ENCODE data around the gene TARM1.
A peak's percentile ranks its signal among the peaks of the same experiment; 100 is the strongest.
"Not testable (repeated sequence)": the region's sequence is repeated elsewhere in the genome, so short reads cannot be mapped to it uniquely, and the experiment has no call there.

Gene TARM1

DNA sequence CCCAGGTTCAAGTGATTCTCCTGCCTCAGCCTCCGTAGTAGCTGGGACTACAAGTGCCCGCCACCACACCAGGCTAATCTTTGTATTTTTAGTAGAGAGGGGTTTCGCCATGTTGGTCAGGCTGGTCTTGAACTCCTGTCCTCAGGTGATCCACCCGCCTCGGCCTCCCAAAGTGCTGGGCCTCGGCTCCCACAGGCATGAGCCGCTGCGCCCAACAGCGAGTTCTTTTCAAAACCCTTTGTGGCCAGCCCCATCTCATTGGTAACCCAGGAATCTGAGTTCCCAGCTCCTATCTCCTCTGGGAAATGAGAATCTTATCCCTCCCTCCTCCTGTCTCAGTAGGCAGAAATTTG lies 18.7 kb upstream of the TARM1 start:
- DNase-seq (ENCODE audit: low read depth in 2 of 2), result not testable (repeated sequence)

DNA sequence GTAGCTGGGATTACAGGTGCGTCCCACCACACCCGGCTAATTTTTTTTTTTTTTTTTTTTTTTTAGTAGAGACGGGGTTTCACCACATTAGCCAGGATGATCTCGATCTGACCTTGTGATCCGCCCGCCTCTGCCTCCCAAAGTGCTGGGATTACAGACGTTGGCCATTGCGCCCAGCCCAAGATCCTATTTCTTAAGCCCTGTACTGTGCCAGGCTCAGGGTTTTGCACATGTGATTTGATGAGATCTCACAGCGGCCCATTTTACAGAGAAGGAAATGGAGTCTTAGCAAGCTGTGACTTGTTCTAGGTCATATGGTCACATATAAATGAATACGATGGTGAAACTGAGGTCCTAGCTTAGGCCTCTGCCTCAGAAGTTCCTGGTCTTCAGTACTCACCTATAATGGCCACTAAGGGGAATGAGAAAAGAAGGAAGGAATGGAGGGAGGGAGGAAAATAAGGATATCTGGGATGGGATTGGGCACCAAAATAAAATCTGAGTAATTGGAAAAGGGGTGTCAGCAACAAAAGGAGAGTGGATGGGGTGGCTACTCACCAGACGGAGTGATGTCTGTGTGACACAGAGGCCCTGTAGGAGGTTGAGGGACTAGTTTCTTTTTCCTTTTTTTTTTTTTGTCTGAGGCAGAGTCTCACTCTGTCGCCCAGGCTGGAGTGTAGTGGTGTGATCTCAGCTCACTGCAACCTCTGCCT lies 18.2 kb upstream of the TARM1 start:
- DNase-seq (ENCODE audit: low read depth in 2 of 2), result no peak

DNA sequence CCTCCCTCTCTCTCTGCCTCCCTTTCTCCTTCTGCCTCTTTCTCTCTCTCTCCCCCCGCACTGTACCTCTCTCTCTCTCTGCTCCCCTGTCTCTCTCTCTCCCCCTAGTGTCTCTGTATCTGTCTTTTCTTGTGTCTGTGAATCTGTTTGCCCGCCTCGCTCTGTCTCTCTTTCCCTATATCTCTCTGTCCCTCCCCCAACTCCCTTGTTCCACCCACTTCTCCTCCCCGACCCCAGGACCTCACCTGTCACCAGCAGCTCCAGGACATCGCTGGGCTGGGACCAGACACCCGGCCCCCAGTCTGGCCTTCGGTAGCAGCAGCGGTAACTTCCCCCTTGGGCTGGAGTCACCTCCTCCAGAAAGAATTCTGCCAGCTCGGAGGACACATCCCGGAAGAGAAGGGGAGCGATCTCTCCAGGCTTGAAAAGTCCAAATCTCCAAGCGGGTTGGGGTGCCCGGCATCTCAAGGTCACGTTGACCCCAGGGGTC lies 15.5 kb upstream of the TARM1 start:
- DNase-seq (ENCODE audit: low read depth in 2 of 2), result no peak

DNA sequence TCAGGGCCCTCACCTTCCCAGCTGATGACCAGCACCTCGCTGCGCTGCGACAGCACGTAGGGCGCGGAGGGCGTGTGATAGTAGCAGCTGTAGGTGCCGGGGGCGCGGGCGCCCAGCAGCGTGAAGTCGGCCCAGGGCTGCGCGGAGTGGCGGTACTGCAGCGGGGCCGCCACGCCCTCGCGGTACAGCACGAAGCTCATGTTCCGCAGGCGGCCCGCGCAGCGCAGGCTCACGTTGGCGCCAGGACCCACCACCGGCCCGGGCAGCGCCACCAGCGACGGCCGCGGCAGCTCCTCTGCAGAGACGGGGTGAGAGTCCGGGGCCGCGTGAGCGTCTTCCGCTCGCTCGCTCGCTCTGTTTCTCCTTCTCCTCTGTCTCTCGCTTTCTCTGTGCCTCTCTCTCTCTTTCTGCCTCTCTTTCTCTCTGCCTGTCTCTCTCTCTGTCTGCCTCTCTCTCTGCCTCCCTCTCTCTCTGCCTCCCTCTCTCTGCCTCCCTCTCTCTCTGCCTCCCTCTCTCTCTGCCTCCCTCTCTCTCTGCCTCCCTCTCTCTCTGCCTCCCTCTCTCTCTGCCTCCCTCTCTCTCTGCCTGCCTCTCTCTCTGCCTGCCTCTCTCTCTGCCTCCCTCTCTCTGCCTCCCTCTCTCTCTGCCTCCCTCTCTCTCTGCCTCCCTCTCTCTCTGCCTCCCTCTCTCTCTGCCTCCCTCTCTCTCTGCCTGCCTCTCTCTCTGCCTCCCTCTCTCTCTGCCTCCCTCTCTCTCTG lies 14.9 kb upstream of the TARM1 start:
- DNase-seq (ENCODE audit: low read depth in 2 of 2), result peak in 1 of 2 donors; percentile 25

DNA sequence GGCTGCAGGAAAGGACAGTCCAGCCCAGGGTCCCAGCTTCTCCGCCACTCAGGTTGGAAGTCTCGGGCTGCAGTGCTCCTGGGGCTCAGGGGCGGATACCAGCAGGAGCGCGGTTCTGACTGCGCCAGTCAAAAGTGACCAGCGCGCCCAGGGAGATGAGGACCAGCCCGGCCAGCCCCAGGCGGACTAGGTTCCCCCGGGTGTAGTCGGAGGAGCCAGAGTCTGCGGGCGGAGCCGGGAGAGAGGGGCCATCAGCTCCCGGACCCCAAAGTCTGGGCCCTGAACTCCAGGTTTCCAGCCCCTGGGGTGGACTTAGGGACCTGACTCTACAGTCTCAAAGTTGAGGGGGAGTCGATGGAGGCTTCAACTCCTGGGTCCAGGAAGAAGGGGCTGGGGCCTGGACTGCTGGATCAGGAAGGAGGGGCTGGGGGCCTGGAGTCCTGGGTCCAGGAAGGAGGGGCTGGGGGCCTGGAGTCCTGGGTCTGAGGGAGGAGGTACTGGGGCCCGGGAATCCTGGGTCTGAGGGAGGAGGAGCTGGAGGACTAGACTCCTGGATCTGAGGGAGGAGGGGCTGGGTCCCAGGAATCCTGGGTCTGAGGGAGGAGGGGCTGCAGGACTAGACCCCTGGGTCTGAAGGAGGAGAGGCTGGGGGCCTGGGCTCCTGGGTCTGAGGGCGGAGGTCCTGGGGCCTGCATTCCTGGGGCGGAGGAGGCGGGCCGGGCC lies 14.1 kb upstream of the TARM1 start:
- DNase-seq (ENCODE audit: low read depth in 2 of 2), result no peak

DNA sequence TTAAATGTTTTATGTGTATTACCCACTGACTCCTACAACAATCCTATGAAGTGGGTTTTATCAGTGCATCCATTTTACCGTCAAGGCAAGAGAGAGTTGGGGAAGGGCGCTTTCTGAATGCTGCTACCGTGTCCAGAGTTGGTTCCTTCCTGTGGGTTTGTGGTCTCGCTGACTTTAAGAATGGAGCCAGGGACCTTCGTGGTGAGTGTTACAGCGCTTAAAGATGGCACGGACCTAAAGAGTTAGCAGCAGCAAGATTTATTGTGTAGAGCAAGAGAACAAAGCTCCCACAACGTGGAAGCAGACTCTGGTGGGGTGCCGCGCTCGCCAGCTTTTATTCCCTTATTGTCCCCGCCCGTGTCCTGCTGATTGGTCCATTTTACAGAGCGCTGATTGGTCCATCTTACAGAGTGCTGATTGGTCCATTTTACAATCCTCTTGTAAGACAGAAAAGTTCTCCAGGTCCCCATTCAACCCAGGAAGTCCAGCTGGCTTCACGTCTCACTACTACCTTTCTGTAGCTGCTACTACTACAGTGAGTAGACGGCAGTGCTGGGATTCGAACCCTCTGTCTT lies 13.3 kb upstream of the TARM1 start:
- no peak for DNase-seq (ENCODE audit: low read depth in 2 of 2)

DNA sequence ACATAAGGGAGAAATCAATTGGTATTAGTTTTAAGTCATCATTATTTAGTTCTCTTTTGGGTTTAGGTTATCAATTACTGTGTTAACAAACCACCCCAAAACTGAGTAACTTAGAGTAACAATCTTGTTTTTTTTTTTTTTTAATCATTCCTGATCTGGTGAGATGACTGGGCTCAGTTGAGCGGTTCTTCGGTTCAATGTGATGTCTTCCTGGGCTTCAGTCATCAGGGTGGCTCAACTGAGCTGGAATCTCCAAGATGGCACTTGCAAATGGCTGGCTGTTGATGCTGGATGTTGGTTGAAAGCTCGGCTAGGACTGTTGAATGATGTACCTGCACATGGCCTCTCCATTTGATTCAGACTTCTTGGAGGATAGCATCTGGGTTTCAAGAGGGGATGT lies 3.2 kb upstream of the TARM1 start:
- no peak for DNase-seq (ENCODE audit: low read depth in 2 of 2)

DNA sequence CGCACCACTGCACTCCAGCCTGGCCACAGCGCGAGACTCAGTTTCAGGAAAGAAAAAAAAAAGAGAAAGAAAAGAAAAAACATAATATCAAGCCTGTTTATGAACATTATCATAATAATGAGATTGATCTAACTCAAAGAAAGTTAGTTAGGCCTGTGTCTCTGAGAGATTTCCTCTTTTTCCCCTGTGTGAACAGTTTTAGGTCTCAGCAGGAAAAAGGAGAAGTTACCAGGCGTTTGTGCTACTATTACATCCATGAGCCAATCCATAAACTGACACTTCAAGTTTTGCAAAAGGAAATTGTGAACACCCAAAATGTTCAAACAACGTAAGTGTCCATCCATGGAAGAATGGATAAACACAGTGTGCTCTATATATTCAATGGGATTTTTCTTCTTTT lies 3.8 kb downstream of the TARM1 start:
- no peak for DNase-seq (ENCODE audit: low read depth in 2 of 2)

DNA sequence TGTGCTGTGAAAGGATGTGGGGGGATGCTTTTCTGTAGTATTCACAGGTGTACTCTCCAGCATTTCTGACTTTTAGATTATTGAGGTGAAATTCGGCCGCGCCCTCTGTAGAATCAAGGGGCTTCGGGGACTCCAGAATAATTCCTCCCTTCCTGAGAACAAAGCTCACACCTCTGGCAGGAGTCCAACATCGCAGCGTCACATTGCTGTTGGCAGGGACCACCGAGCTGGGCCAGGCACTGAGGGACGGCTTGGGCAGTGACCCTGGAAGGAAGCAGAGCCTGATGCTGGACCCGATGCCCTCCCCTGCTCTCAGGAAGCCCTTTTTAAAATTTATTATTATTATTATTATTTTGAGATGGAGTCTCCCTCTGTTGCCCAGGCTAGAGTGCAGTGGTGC lies 6.3 kb downstream of the TARM1 start:
- no peak for DNase-seq (ENCODE audit: low read depth in 2 of 2)

DNA sequence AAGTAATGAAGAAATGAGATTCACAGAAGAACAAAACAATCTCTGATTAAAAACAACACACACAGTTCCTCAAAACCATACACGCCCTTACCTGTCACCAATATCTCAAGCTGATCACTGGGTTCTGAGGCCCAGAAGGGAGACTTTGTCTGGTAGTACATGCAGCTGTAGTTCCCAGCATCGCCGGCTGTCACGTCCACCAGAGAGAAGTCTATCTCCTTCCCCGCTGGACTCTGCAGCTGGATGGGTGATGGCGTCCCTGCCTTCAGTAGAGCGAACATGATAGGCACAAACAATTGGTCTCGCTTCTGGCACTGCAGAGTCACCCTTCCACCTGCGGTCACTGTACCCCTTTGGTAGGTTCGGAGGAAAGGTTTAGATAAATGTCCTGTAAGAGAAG lies 7.3 kb downstream of the TARM1 start:
- DNase-seq (ENCODE audit: low read depth in 2 of 2), result no peak

DNA sequence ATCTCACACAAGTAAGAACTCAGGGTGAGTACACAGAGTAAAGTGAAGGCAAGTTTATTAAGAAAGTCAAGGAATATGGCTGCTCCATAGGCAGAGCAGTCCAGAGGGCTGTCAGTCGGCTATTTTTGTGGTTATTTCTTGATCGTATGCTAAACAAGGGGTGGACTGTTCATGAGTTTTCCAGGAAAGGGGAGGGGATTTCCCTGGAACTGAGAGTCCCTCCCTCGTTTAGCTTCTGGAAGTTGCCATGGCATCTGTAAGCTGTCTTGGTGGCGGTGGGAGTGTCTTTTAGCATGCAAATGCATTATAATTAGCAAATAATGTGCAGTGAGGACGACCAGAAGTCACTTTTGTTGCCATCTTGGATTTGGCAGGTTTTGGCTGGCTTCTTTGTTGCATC lies 11.7 kb downstream of the TARM1 start:
- DNase-seq (ENCODE audit: low read depth in 2 of 2), result no peak

DNA sequence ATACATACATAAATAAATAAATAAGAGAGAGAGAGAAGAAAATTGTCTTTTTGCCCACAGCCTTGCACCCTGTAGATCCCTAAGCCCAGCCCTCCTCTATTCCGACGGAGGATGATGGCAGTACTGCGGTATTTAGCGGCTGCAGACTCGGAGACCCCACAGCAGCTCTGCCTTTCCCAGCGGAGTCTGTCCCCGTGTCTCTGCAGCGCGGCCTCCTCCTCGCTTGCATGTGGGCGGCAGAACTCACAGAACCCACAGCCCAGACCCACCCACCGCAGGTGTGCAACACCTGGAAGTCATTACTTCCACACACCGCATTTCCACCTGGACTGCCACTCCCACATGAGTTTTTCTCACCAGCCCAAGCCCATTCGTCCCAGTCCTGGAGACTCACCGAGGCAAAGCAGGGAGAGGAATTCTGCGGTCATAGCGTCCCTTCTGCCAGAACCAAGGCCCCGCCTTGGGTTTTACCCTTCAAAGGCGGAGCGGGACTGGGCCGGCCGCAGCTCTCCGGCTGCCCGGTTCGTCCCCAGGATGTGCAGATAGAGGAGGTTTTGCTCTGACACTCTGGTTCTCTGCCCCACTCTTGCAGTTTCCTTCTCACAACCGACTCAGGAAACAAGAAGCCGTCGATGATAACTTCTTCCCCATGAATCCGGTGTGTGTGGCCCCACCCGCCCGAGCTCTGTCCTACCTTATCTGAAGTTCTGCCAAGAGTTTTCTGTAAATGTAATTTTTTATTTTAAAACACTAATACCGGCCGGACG lies 17.6 kb downstream of the TARM1 start, which contains the start of gene VSTM1:
Gene VSTM1, minus strand, starts transcription at position 548 of the 767 bp plus-strand sequence. Its CDS starts 120 bp downstream, at position 428.
- no peak for DNase-seq (ENCODE audit: low read depth in 2 of 2)

DNA sequence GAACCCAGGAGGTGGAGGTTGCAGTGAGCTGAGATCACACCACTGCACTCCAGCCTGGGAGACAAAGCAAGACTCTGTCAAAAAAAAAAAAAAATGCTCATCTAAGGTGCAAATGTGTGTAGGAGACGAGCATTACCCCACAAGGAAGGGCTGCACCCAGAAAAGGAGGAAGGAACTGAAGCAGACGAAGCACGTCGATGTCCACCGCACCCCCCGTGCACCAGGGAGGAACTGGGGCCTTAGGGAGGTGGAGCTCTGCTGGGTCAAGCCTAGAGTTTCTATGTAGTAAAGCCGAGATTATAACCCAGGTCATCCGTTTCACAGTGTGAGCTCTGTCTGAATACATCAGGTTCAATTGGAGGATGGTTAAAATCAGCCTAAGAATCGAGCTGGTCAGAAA lies 18.5 kb downstream of the TARM1 start:
- no peak for DNase-seq (ENCODE audit: low read depth in 2 of 2)

DNA sequence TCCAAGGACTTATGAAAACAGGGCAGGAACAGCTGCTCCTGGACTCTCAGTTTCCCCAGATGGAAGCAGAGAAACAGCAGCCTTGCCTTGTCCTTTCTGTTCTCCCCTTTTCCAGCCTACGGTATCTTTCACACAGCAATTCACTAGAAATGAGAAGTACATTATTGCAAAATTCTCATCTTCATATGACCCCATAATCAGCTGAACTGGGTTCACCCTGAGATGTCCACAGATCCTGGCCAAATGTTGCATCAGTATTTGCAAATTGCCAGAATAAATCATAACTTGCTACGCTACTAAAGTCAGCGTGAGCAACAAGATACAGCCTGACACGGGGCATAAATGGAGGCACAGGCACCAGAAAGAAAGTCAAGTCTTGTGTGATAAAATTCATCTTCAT lies 33.5 kb downstream of the TARM1 start:
- DNase-seq (ENCODE audit: low read depth in 2 of 2), result no peak

DNA sequence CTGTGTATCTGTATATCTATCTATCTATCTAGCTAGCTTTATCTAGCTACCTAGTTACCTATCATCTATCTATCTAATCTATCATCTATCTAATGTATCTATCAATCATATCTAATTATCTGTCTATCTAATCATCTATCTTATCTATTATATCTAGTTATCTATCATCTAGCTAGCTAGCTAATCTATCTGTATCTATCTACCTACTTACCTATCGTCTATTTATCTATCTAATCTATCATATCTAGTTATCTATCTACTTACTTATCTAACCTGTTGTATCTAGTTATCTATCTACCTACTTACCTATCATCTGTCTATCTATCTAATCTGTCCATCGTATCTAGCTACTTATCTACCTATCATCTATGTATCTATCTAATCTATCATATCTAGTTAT lies 35.4 kb downstream of the TARM1 start:
- no peak for DNase-seq (ENCODE audit: low read depth in 2 of 2)

DNA sequence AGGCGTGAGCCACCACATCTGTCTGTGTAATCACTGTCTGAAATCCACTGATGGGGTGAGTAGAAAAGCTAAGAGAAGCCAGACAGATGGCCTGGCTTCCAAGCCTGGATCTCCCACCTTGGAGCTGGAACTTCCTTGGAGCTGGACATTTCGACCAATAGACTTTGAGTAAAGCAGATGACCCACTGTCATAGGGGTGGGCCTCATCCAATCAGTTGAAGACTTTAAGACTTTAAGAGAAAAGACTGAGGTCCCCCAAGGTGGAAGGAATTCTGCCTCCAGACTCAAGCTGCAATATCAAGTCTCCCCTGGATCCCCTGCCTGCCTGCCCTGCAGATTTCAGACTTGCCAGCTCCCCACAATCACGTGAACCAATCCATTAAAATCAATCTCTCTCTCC lies 38.2 kb downstream of the TARM1 start:
- no peak for DNase-seq (ENCODE audit: low read depth in 2 of 2)

DNA sequence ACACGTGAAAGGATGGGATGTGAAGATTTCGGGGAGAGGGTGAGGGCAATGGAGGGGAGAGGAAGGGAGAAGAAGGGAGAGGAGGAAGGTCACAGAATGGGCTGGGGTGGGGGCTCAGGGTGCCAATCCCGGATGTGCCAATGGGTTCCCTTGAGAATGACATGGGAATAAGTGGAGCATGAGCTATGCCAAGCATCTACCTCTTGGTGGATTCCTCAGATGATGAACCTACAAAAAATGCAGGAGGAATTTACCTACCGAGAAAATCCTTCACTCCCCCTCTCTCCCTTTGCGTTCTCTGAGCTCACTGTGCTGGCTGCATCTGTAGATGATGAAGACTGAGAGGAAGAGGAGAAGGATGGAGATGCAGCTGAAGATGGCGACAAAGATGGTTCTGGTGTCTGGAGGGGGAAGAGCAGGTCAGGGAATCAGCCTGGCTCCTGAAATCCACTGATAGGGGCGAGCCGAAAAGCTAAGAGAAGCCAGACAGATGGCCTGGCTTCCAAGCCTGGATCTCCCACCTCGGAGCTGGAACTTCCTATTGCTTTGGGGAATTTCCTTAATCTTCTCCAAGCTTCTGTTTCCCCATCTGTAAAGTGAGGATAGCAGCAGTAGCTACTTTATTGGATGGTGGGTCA lies 39.1 kb downstream of the TARM1 start:
- DNase-seq (ENCODE audit: low read depth in 2 of 2), result no peak

DNA sequence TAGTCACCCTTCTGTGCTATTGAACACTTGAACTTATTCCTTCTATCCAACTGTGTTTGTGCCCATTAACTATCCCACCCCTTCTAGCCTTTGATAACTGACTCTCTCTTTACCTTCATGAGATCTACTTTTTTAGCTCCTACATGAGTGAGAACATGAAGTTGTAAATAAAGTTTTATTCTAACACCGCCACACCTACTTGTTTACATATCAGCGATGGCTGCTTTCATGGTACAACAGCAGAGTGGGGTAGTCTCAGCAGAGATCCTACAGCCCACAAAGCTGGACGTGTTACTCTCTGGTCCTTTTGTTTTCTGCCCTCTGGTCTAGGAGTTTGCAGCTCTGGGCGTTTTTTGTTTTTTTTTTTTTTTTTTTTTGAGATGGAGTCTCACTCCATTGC lies 41.2 kb downstream of the TARM1 start:
- DNase-seq (ENCODE audit: low read depth in 2 of 2), result no peak

DNA sequence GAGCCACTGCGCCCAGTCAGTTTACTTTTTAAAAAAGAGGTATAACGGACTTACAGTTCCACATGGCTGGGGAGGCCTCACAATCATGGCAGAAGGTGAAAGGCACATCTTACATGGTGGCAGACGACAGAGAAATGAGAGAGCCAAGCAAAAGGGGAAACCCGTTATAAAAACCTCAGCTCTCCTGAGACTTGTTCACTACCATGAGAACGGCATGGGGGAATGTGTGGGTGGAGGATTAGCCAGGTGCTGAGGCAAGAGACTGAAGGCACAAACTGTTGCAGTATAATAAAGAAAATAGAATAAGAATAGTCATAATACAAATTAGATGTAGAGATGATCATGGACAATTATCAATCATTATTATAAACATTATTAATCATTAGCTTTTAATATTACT lies 44.6 kb downstream of the TARM1 start:
- DNase-seq (ENCODE audit: low read depth in 2 of 2), result not testable (repeated sequence)

DNA sequence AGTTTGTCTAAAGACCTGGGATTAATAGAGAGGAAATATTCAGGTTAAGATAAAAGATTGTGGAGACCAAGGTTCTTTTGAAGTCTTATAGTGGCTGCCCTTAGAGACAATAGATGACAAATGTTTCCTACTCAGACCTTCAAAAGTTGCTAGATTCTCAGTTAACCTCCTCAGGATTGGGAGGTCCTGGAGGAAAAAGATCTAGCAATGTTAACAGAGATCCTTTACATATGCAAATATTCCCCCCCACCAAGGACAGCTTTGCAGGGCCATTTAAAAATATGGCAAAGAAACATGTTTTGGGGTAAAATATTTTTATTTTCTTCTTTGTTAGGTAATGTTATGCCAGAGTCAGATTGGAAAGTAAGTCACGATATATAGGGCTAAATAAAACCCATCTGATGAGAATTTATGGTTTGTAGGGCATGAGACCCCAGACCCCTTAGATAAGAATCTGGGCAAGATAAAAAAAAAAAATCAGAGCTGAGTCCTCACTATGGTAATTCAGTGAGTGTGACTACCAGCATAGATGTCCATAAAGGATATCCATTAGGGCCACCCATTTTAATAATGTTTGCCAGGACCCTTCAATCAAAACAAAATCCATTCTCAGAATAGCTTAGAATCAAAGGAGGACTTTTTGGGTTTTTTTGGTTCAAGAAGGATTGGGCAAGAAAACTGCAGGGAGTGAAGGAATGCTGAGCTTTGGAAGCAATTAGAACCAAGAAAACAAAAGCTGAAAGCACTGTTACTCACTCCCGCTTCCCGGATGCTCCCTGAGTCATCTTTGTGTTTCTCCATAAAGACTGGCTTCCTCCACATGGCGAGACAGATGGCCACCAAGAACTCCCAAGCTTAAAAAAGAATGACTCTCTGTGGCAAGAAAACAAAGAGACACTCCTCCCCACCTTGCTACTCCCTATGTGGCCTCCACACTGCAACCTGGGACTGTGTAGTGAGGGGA lies 45.7 kb downstream of the TARM1 start:
- DNase-seq (ENCODE audit: low read depth in 2 of 2), result no peak

Data from stimulated activated CD8-positive, alpha-beta memory T cell treated with anti-CD3 and anti-CD28 coated beads, Interleukin-2, amount 100 ng/mL, for 1 hour (primary cell).